GM23338 (cell line): Measurements from ENCODE around the gene PPFIBP1.
"Not testable (repeated sequence)": the region's sequence is repeated elsewhere in the genome, so short reads cannot be mapped to it uniquely, and the experiment has no call there.

Source experiments
- CREB1 ChIP-seq: fragments of 250-450 bp; sonication (Bioruptor Pico); IDR thresholded peaks from 2 replicates; pipeline ENCODE4 v1.5.0; 2020; ENCODE audit warnings: low read depth, mild to moderate bottlenecking, moderate library complexity
- CTCF ChIP-seq, 2 experiments: fragments of 200-600 bp in 1 of 2; sonication (generic) in 1 of 2; conservative IDR thresholded peaks; 2 replicates each; pipeline versions ENCODE4 v1.5.1 to v1.6.1; 2016 to 2017; ENCODE audit warnings: antibody characterized with exemption in 2 of 2, low read depth in 2 of 2, mild to moderate bottlenecking in 2 of 2, moderate library complexity in 1 of 2
- EZH2 ChIP-seq: fragments of 200-600 bp; sonication (generic); IDR thresholded peaks from one replicate; pipeline ENCODE4 v1.8.0; 2017; ENCODE audit warnings: antibody characterized with exemption, mild to moderate bottlenecking, low read depth; ENCODE audit not compliant: unreplicated experiment
- EZH2phosphoT487 ChIP-seq: fragments of 200-600 bp; sonication (generic); IDR thresholded peaks from one replicate; pipeline ENCODE4 v1.8.1; 2018; ENCODE audit warnings: antibody characterized with exemption; ENCODE audit not compliant: unreplicated experiment
- JUNB ChIP-seq: IDR thresholded peaks from one replicate; pipeline ENCODE4 v1.6.1; 2016; ENCODE audit warnings: antibody characterized with exemption; ENCODE audit not compliant: unreplicated experiment
- NANOG ChIP-seq: IDR thresholded peaks from 2 replicates; pipeline ENCODE4 v1.6.1; 2016; ENCODE audit warnings: antibody characterized with exemption, borderline replicate concordance
- POLR2AphosphoS5 ChIP-seq: IDR thresholded peaks from 2 replicates; pipeline ENCODE4 v1.6.1; 2016; ENCODE audit warnings: antibody characterized with exemption, low read depth
- REST ChIP-seq: IDR thresholded peaks from one replicate; pipeline ENCODE4 v1.6.1; 2018; ENCODE audit warnings: antibody characterized with exemption; ENCODE audit not compliant: unreplicated experiment
- STAT1 ChIP-seq: IDR thresholded peaks from one replicate; pipeline ENCODE4 v1.6.1; 2016; ENCODE audit warnings: antibody characterized with exemption; ENCODE audit not compliant: unreplicated experiment
- ZNF114 ChIP-seq: fragments of 250-450 bp; sonication (Bioruptor Pico); IDR thresholded peaks from 2 replicates; pipeline ENCODE4 v1.5.0; 2020; ENCODE audit warnings: mild to moderate bottlenecking, moderate library complexity
- ZNF331 ChIP-seq: fragments of 250-450 bp; sonication (Bioruptor Pico); IDR thresholded peaks from 2 replicates; pipeline ENCODE4 v1.5.0; 2020; ENCODE audit warnings: low read depth, mild to moderate bottlenecking, moderate library complexity
- ZNF462 ChIP-seq: fragments of 250-450 bp; sonication (Bioruptor Pico); IDR thresholded peaks from 2 replicates; pipeline ENCODE4 v1.5.0; 2020; ENCODE audit warnings: mild to moderate bottlenecking, moderate library complexity
- TF ChIP-seq, protein P1 (sequence below): IDR thresholded peaks from 2 replicates; pipeline ENCODE4 v1.6.1; 2016; ENCODE audit warnings: antibody characterized with exemption

DNA sequence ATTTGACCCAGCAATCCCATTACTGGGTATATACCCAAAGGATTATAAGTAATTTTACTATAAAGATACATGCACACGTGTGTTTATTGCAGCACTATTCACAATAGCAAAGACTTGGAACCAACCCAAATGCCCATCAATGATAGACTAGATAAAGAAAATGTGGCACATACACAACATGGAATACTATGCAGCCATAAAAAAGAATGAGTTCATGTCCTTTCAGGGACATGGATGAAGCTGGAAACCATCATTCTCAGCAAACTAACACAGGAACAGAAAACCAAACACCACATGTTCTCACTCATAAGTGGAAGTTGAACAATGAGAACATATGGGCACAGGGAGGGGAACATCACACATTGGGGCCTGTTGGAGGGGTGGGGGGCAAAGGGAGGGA lies 20.9 kb downstream of the PPFIBP1 start:
- not testable (repeated sequence) for TF ChIP-seq CTCF (conservative IDR thresholded peaks at IDR 0.05; ENCODE audit: low read depth in 2 of 2); JUNB; REST; POLR2AphosphoS5; EZH2phosphoT487; EZH2; NANOG; ZNF462 (CRISPR knock-in tag); STAT1; ZNF114 (CRISPR knock-in tag); CREB1 (CRISPR knock-in tag); ZNF331
- TF ChIP-seq, protein P1, sequence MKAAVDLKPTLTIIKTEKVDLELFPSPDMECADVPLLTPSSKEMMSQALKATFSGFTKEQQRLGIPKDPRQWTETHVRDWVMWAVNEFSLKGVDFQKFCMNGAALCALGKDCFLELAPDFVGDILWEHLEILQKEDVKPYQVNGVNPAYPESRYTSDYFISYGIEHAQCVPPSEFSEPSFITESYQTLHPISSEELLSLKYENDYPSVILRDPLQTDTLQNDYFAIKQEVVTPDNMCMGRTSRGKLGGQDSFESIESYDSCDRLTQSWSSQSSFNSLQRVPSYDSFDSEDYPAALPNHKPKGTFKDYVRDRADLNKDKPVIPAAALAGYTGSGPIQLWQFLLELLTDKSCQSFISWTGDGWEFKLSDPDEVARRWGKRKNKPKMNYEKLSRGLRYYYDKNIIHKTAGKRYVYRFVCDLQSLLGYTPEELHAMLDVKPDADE = not testable (repeated sequence)
